Activated T-cell treated with anti-CD3 and anti-CD28 coated beads, Interleukin-2, amount 50 U/mL, for 24 hours (primary cell): Measurements from ENCODE around the gene MRPL12.
A peak's percentile ranks its signal among the peaks of the same experiment; 100 is the strongest.
"Not testable (repeated sequence)": the region's sequence is repeated elsewhere in the genome, so short reads cannot be mapped to it uniquely, and the experiment has no call there.

Experiments
- DNase-seq: peaks from one replicate; pipeline ENCODE4 v3.0.0-alpha.2; 2020
- H3K27ac Mint-ChIP-seq: 2 replicates; pipeline ENCODE4 v1.8.0; 2020; ENCODE audit warnings: mild to moderate bottlenecking, mixed read lengths
- H3K27me3 Mint-ChIP-seq: 2 replicates; pipeline ENCODE4 v1.8.0; 2020; ENCODE audit warnings: mixed read lengths
- H3K36me3 Mint-ChIP-seq: 2 replicates; pipeline ENCODE4 v1.8.0; 2020; ENCODE audit warnings: low read depth, mixed read lengths
- H3K4me1 Mint-ChIP-seq: 2 replicates; pipeline ENCODE4 v1.8.0; 2020; ENCODE audit warnings: low read depth, mixed read lengths
- H3K4me3 Mint-ChIP-seq: 2 replicates; pipeline ENCODE4 v1.8.0; 2020; ENCODE audit warnings: mild to moderate bottlenecking, moderate library complexity, mixed read lengths
- H3K9me3 Mint-ChIP-seq: 2 replicates; pipeline ENCODE4 v1.8.0; 2020; ENCODE audit warnings: mixed read lengths

Gene MRPL12

DNA sequence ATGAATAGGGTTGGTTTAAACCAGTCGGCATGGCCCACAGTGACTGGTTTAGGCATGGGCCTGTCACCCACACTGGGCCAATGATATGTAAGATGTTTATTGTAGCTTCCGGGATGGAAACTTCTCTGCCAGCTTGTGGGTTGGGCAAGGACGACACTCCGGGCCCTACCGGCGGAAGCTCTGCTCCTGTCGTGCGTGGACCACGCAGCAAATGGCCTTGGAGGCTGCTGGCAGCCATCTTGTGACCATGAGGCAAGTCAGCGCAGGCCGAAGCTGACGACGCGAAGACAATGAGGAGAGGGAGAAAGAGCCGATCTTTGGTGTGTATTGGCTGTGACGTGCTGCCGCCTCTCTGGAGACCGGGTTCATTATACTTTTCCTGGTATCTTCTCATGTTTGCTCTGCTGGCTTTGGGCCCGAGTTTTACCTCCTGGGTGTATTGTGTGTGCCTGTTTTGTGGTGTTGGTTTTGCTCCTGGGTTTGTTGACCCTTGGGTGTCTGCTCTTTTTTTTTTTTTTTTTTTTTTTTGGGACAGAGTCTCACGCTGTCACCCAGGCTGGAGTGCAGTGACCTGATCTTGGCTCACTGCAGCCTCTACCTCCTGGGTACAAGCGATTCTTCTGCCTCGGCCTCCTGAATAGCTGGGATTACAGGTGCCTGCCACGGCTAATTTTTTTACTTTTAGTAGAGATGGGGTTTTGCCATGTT is 24.3 kb downstream of the MRPL12 start:
- no peak for DNase-seq
- Mint-ChIP-seq H3K27me3 (peaks cover 40% of the 10 kb centered on the region), H3K36me3 (no peaks in the 10 kb centered on the region), H3K4me1 (no peaks in the 10 kb centered on the region), H3K4me3 (no peak overlapping the region), H3K9me3 (no peaks in the 10 kb centered on the region), H3K27ac (no peak overlapping the region)

DNA sequence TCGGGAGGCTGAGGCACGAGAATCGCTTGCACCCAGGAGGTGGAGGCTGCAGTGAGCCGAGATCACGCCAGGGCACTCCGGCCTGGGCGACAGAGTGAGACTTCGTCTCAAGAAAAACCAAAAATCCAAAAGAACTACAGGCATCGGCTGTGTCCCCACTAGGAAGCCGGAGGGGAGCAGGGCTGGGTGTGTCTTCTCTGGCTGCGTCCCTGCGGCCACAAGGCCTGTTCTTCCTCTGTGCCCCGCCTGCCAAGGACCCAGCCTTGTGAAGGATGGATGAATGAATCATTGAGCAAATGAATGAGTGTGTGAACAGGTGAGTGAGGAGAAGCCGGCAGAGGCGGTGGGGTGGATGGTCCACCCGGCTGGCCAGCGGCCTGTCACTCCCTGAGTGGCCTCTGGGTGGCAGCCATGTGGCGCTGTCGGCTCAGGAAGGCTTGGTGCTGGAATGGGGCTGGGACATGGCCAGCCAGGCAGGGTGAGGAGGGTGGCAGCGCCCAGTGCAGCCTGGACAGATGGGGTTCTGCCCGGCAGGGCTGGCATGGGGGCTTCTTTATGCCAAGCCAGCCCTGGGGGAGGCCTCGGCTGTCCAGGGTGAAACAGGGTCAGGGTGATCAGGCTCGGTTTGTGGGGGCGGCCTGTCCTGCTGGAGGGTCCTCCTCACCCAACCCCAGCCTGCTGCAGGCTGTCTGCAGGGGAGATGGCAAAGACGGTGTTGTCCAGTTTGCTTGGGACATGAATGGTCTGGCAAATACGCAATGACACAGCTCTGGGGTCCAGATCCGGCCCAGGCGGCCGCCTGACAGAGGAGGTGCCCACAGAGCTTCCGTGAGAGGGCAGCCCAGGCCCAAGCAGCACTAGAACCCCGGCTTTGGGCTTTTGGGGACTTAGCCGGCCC is 30.6 kb downstream of the MRPL12 start:
- H3K9me3 Mint-ChIP-seq = no peaks in the 10 kb centered on the region
- H3K36me3 Mint-ChIP-seq = no peaks in the 10 kb centered on the region
- peak; percentile 83 for DNase-seq
- no peak overlapping the region for H3K27ac Mint-ChIP-seq
- peaks cover 49% of the 10 kb centered on the region for H3K27me3 Mint-ChIP-seq
- H3K4me1 Mint-ChIP-seq = peaks cover 11% of the 10 kb centered on the region
- no peak overlapping the region for H3K4me3 Mint-ChIP-seq

DNA sequence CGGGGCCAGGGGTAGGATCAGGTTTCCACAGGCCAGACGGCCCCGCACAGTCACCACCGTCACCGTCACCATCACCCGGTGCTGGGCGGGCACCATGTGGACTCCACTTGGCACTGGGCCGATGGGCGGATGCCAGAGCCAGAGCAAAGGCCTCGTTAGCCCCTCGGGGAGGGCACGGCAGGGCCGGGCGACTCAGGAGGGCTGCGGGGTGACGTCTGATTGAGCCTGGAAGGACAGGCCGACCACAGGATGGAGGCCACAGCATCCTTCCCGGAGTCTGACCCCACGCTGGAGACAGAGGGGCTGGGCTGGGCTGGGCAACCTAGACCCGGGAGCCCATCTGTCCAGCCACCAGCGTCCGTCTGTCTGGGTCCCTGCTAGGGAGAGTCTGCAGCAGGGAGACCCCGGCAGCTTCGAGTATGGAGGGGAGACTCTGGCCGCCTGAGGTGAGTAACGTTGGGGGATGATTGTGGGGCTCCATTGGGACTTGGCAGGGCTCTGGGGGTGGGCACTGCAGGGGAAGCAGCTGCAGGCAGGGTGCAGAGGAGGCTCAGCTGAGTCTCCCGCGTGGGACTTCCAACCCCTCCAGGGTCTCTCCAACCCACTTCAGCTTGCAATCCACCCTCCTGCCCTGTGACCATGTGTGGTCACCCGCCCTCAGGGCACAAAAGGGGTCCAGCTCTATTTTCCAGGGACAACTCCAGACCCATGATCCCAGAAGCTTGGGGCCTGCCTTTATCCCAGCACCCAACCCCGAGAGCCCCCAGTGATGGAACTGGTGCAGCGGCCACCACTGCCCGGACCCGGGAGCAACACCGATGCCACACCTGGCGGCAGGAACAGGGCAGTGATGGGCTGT is 31.5 kb downstream of the MRPL12 start:
- Mint-ChIP-seq H3K27ac (no peak overlapping the region), H3K4me1 (peaks cover 11% of the 10 kb centered on the region), H3K9me3 (no peaks in the 10 kb centered on the region), H3K4me3 (no peak overlapping the region), H3K27me3 (peaks cover 49% of the 10 kb centered on the region), H3K36me3 (no peaks in the 10 kb centered on the region)
- no peak for DNase-seq

- no peaks in the 10 kb centered on the region for H3K36me3 Mint-ChIP-seq
- H3K4me1 Mint-ChIP-seq = peaks cover 11% of the 10 kb centered on the region
- H3K4me3 Mint-ChIP-seq = no peak overlapping the region
- no peak for DNase-seq
- no peak overlapping the region for H3K27ac Mint-ChIP-seq
- peaks cover 48% of the 10 kb centered on the region for H3K27me3 Mint-ChIP-seq
- no peaks in the 10 kb centered on the region for H3K9me3 Mint-ChIP-seq
Observed at GRCh38 chr17:81735264-81736102, 32.3 kb downstream of the MRPL12 start.

DNA sequence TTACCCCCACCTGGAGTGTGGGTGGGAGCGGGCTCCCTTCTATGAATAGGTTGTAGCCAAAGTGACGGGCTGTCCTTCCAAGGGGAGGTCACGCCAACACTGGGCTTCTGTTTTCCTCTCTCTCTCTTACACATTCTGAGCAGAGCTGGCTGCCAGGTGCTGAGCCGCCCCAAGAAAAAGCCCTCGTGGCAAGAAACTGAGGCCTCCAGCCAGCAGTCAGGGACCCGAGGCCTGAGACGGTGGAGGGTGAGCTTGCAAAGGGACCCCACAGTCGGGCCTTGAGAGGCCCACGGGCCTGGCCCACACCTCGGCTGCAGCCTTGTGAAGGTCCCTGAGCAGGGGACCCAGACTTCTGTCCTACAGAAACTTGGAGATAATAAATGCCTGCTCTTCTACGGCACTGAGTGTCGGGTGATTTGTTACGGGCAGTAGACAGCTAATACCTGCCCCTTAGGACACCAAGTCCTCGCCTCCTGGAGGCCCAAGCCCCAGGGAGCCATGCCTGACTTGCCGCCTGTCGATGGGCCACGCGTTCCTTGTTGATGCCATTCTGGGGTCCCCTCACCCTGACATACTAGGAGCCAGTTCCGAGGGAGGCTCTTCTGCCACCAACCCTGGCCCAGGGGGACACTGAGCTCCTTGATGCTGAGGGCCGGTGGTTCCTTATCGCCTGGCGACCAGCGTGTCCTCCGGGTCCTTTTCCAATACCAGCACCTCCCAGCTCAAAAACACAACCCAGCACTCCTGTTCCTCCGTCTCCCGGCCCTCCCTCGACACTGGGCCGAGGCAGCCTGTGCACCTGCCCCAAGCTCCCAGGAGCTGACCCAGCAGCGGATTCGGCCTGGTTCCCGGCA is 35.0 kb downstream of the MRPL12 start:
- H3K27me3 Mint-ChIP-seq = peaks cover 31% of the 10 kb centered on the region
- DNase-seq = no peak
- H3K9me3 Mint-ChIP-seq = no peaks in the 10 kb centered on the region
- no peak overlapping the region for H3K4me3 Mint-ChIP-seq
- H3K36me3 Mint-ChIP-seq = no peaks in the 10 kb centered on the region
- H3K27ac Mint-ChIP-seq = no peak overlapping the region
- H3K4me1 Mint-ChIP-seq = peaks cover 11% of the 10 kb centered on the region

DNA sequence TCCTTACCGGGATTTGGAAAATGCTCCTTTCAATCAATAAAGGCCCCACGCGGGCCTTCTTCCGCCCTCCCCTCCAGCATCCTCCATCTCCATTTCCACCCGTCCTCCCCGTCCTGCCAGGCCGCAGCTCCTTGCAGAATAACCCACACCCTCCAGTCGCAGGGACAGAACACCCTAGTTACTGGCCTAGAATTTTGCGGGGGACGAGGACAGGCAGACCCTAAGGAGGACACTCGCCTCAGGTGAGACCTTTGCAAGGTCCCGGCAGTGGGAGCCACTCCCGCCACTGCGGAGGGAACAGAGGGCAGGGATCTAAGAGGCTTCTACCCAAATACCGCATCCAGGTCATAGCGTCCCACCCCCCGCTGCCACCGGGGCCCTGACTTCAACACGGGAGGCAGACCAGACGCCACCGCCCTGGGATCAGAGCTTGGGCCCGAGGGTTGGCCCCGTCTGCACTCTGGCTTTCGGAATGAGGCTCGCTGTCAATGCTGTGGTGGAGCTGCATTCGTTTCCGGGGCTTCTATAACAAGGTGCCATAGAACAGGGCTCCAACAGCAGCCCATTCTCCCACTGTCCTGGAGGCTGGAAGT is 35.7 kb downstream of the MRPL12 start:
- no peaks in the 10 kb centered on the region for H3K9me3 Mint-ChIP-seq
- H3K4me1 Mint-ChIP-seq = peaks cover 7% of the 10 kb centered on the region
- no peaks in the 10 kb centered on the region for H3K36me3 Mint-ChIP-seq
- DNase-seq = no peak
- H3K27ac Mint-ChIP-seq = no peak overlapping the region
- H3K27me3 Mint-ChIP-seq = peaks cover 24% of the 10 kb centered on the region
- no peak overlapping the region for H3K4me3 Mint-ChIP-seq

DNA sequence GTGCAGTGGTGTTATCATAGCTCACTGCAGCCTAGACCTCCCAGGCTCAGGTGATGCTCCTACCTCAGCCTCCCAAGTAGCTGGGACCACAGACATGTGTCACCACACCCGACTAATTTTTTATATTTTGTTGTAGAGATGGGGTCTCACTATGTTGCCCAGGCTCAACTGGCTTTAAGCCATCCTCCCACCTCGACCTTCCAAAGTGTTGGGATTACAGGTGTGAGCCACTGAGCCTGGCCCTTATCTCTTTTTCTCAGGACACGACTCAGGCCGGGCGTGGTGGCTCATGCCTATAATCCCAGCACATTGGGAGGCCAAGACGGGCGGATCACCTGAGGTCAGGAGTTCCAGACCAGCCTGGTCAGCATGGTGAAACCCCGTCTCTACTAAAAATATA is 36.4 kb downstream of the MRPL12 start:
- H3K27ac Mint-ChIP-seq, H3K4me3 Mint-ChIP-seq, DNase-seq, H3K36me3 Mint-ChIP-seq, H3K4me1 Mint-ChIP-seq, H3K9me3 Mint-ChIP-seq: not testable (repeated sequence)
- H3K27me3 Mint-ChIP-seq = peaks cover 23% of the 10 kb centered on the region

GRCh38 chr17:81740395-81740961 is 37.3 kb downstream of the MRPL12 start:
- H3K36me3 Mint-ChIP-seq = no peaks in the 10 kb centered on the region
- peaks cover 21% of the 10 kb centered on the region for H3K27me3 Mint-ChIP-seq
- no peak for DNase-seq
- H3K9me3 Mint-ChIP-seq = no peaks in the 10 kb centered on the region
- no peak overlapping the region for H3K27ac Mint-ChIP-seq
- no peak overlapping the region for H3K4me3 Mint-ChIP-seq
- H3K4me1 Mint-ChIP-seq = peaks cover 5% of the 10 kb centered on the region

DNA sequence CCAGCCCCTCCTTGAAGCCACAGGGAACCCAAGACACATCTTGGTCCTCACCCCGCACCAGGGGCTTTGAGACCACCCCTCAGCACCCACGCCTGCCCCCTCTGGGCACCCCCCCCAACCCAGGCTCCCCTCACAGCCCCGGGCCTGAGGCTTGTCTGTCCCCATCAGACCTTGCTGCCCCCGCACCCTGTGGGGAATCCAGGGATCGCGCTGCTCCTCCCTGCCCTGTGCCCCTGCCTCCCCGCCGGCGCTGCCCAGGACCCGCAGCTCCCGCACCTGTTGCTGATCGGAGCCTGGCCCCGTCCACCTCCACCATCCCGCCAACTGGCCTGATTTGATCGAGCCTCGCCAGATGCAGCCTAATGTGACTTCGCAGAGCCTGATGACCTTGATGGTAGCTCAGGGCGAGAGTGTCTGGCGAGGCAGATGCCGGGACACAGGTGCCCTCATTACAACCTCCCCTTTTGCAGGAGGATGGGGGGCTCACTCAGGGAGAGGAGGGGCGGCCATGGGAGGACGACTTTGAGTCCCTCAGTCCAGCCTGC is 38.0 kb downstream of the MRPL12 start:
- H3K4me1 Mint-ChIP-seq = no peaks in the 10 kb centered on the region
- no peak overlapping the region for H3K27ac Mint-ChIP-seq
- H3K27me3 Mint-ChIP-seq = peaks cover 15% of the 10 kb centered on the region
- DNase-seq = no peak
- no peaks in the 10 kb centered on the region for H3K9me3 Mint-ChIP-seq
- H3K36me3 Mint-ChIP-seq = no peaks in the 10 kb centered on the region
- H3K4me3 Mint-ChIP-seq = no peak overlapping the region

GRCh38 chr17:81741594-81742452 is 38.7 kb downstream of the MRPL12 start:
- no peaks in the 10 kb centered on the region for H3K4me1 Mint-ChIP-seq

More at GRCh38 chr17:81741594-81742452, 38.7 kb downstream of the MRPL12 start:
- Mint-ChIP-seq H3K36me3 (no peaks in the 10 kb centered on the region), H3K27ac (no peak overlapping the region), H3K9me3 (no peaks in the 10 kb centered on the region), H3K4me3 (no peak overlapping the region), H3K27me3 (peaks cover 11% of the 10 kb centered on the region)
- DNase-seq = no peak
